Fibroblast of mammary gland (primary cell): ENCODE results near the gene NEUROD4.

Experiments used
- DNase-seq: peaks from one replicate; pipeline ENCODE4 v3.0.0-alpha.2; 2010; ENCODE audit warnings: low read depth
- H3K4me3 ChIP-seq: 2 replicates; pipeline ENCODE4 v1.5.1; 2011; ENCODE audit warnings: low read depth, mild to moderate bottlenecking, low read length, moderate library complexity; ENCODE audit not compliant: control insufficient read depth
- CTCF ChIP-seq: conservative IDR thresholded peaks from 2 replicates; pipeline ENCODE4 v1.5.1; 2011; ENCODE audit warnings: low read depth, low read length, inconsistent platforms; ENCODE audit not compliant: control insufficient read depth, insufficient read depth

Gene NEUROD4

GRCh38 chr12:54997929-54998522, 21.7 kb upstream of the NEUROD4 start:
- DNase-seq: no peak
- H3K4me3 ChIP-seq: no peak overlapping the region
- no peak for TF ChIP-seq CTCF

- H3K4me3 ChIP-seq: no peak overlapping the region
- DNase-seq: no peak
- TF ChIP-seq CTCF: no peak
These were observed 20.7 kb upstream of the NEUROD4 start for GRCh38 chr12:54998958-54999510.

GRCh38 chr12:55001198-55001868, 18.4 kb upstream of the NEUROD4 start:
- no peak overlapping the region for H3K4me3 ChIP-seq
- TF ChIP-seq CTCF: no peak
- no peak for DNase-seq

- TF ChIP-seq CTCF: no peak
- DNase-seq: no peak
- no peak overlapping the region for H3K4me3 ChIP-seq
These were observed 17.4 kb upstream of the NEUROD4 start for GRCh38 chr12:55002355-55002754.

GRCh38 chr12:55008944-55009585, 10.7 kb upstream of the NEUROD4 start:
- no peak for TF ChIP-seq CTCF
- no peak for DNase-seq
- no peak overlapping the region for H3K4me3 ChIP-seq

- no peak for DNase-seq
- no peak for TF ChIP-seq CTCF
- H3K4me3 ChIP-seq: no peak overlapping the region
These were observed 2.3 kb upstream of the NEUROD4 start for GRCh38 chr12:55017416-55017925.
